Stimulated activated CD4-positive, alpha-beta T cell treated with anti-CD3 and anti-CD28 coated beads, Interleukin-4, amount 100 ng/mL, for 48 hours (primary cell): ENCODE data around the gene ADCY1.

Experiments
- DNase-seq, 2 donors: peaks; one replicate each; pipeline ENCODE4 v3.0.0-alpha.2; 2020; ENCODE audit warnings: low read depth in 2 of 2

ADCY1 gene

GRCh38 chr7:45625067-45625466, 50.9 kb downstream of the ADCY1 start:
- DNase-seq = no peak

GRCh38 chr7:45625714-45626440, 51.7 kb downstream of the ADCY1 start:
- DNase-seq = no peak

GRCh38 chr7:45626441-45627430, 52.6 kb downstream of the ADCY1 start:
- DNase-seq = no peak

- DNase-seq = no peak
Measured at GRCh38 chr7:45627691-45628456, 53.7 kb downstream of the ADCY1 start.

GRCh38 chr7:45631569-45631968, 57.4 kb downstream of the ADCY1 start:
- DNase-seq = no peak

GRCh38 chr7:45636733-45637132, 62.6 kb downstream of the ADCY1 start:
- no peak for DNase-seq

GRCh38 chr7:45638916-45639315, 64.7 kb downstream of the ADCY1 start:
- no peak for DNase-seq

- no peak for DNase-seq
Measured at GRCh38 chr7:45642044-45642443, 67.9 kb downstream of the ADCY1 start.

- DNase-seq = no peak
Measured at GRCh38 chr7:45643630-45644029, 69.5 kb downstream of the ADCY1 start.

GRCh38 chr7:45644237-45644636, 70.1 kb downstream of the ADCY1 start:
- no peak for DNase-seq

GRCh38 chr7:45645141-45645969, 71.2 kb downstream of the ADCY1 start:
- DNase-seq = no peak

- no peak for DNase-seq
Measured at GRCh38 chr7:45646207-45646821, 72.1 kb downstream of the ADCY1 start.

GRCh38 chr7:45646996-45647825, 73.0 kb downstream of the ADCY1 start:
- DNase-seq = no peak

- no peak for DNase-seq
Measured at GRCh38 chr7:45647967-45648670, 74.0 kb downstream of the ADCY1 start.

GRCh38 chr7:45648671-45648995, 74.5 kb downstream of the ADCY1 start:
- no peak for DNase-seq

GRCh38 chr7:45649560-45650346, 75.6 kb downstream of the ADCY1 start:
- no peak for DNase-seq

- no peak for DNase-seq
Measured at GRCh38 chr7:45650404-45651394, 76.5 kb downstream of the ADCY1 start.
